NCI-H1436 (cell line): Measurements from ENCODE around the gene PA2G4.
"Not testable (repeated sequence)": the region's sequence is repeated elsewhere in the genome, so short reads cannot be mapped to it uniquely, and the experiment has no call there.

Experiments
- DNase-seq: peaks from one replicate; lab custom pipeline; 2025; lab: John Stamatoyannopoulos, UW

PA2G4 gene

DNA sequence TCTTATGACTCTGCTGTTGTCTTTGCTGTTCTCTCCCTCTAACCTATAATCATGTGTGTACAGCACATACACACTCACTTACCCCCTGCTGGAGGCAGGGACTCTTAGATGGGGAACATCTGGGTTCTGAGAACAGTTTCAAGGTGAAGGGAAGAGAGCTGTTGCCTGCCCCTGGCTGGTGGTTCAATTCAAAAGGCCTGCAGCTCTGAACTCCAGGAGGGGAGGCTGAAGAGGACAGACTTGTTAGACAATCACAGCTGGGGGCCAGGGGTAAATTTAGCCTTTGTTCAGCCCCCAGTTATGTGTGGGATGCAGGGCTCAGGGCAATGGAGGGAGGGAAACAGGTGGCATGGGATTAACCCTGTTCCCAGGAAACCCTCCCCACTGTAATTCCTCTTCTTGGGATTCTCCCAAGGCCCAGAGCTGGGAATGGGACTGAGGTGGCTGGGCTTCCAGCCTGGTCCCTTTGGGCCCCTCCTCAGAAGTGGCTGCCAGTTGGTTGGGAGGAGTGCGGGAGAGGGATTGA, 50.0 kb downstream of the PA2G4 start:
- no peak for DNase-seq

DNA sequence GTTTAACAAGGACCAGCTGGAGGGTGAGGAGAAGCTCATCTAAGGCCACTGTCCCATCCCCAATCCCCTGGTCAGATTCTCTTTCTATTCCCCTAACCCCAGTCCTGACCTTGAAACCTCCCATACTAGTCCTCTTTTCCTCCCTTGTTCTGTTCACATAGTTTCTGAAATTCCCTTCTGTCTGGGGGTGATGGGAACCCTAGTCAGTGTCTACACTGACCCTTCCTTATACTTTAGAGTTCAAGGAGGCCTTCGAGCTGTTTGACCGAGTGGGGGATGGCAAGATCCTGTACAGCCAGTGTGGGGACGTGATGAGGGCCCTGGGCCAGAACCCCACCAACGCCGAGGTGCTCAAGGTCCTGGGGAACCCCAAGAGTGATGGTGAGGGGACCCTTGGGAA, 50.5 kb downstream of the PA2G4 start:
- no peak for DNase-seq

DNA sequence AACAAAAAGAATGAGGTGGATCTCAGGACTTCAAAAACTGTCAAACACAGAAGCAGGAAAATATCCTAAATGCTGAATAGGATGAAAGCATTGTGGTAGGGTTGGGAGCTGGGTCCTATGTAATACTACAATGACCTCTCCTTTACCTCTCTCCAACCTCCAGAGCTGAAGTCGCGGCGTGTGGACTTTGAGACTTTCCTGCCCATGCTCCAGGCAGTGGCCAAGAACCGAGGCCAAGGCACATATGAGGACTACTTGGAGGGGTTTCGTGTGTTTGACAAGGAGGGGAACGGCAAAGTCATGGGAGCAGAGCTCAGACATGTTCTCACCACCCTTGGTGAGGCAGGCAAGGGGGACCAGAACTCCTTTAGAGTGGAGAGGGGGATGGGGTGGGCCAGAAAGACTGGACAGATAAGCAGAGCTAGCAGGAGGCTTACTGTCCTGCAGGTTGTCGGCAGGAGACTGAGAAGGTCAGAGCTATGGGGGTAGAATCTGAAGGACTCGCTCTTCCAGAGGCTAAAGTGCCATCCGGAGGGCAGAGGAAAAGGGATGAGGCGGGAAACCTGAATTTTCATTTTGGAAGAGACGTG, 51.0 kb downstream of the PA2G4 start:
- DNase-seq = no peak

DNA sequence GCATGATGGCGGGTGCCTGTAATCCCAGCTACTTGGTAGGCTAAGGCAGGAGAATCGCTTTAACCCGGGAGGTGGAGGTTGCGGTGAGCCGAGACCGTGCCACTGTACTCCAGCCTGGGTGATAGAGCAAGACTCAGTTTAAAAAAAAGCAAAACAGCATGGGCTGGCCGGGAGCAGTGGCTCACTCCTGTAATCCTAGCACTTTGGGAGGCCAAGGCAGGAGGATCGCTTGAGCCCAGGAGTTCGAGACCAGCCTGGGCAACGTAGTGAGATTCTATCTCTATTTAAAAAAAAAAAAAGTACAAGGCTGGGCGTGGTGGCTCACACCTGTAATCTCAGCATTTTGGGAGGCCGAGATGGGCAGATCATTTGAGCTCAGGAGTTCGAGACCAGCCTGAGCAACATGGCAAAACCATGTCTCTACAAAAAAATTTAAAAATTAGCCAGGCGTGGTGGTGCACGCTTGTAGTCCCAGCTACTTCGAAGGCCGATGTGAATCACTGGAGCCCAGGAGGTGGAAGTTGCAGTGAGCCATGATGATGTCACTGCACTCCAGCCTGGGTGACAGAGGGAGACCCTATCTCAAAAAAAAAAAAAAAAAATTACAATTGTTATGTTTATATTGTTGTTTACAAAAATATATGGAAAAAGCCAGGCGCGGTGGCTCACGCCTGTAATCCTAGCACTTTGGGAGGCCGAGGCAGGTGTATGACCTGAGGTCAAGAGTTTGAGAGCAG, 52.3 kb downstream of the PA2G4 start:
- DNase-seq = not testable (repeated sequence)

DNA sequence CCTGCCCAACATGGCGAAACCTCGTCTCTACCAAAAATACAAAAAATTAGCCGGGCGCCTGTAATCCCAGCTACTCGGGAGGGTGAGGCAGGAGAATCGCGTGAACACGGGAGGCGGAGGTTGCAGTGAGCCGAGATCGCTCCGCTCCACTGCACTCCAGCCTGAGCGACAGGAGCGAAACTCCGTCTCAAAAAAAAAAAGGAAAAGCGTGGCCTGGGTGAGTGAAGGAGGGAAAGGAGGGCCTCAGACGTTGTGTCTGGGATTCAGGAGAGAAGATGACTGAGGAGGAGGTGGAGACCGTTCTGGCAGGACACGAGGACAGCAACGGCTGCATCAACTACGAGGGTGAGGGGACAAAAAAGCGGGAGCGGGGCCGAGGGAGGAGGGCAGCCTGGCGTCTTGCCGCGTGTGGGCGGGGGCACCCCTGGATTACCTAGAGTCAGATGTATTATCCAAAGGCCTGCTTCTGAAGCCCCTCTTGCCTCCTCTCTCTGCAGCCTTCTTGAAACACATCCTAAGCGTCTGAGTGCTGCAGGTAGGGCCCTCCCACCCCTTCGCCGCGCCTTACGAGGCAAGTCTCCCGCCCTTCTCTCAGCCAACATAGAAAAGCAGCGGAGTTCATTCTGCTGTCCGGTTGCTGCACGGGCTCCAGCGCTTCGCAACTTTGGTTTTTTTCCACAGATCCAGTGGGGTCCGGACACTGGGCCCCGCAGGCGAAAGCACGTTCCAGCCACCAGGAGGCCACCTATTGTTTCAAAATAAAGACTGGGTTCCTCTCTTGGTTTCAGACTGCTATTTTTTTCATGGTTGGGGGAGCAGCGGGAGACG, 53.1 kb downstream of the PA2G4 start:
- peak; percentile 78 for DNase-seq

DNA sequence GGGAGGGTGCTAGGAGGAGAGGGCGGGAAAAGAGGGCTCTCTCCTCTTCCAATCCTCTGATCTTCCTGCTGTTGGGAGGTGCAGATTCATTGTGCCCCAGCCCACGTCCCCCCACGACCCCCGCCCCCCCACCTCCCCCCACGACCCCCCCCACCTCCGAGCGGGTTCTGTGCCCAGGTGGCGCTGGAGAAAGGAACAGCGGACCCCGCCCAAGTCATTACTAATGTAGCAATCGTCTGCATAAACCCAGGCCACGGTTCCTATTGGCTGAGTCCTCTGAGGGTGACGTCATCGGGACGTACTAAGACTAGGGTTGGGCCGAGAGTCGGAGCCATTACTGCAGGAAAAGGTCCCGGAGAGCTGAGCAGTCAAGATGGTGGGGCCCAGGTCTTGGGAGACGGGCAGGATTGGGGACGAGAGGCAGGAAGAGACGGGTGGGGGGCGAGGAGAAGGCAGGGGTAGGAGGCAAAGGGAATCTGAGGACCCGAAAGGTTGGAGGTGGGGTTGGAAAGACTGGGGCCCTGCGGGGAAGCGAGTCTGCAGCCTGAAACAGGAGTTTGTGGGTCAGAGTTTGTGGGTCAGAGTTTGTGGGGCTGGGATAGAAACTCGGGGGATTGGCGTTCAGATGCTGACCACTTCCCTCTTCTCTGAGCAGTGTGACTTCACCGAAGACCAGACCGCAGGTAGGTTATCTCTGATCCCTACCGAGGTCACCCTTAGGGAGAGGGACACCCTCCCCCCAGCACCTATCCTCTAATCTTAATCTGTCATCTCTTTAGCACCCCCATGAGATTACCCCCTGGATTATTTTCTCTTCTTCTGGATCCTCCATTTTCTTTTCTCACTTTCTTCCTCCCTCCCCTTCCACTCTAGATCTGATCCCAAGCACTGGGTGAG, 53.9 kb downstream of the PA2G4 start, which contains the start of gene MYL6:
MYL6 (plus strand) TSS at position 331 of the 897 bp plus-strand sequence; CDS start at position 374, 43 bp downstream.
- DNase-seq = peak; percentile 98

DNA sequence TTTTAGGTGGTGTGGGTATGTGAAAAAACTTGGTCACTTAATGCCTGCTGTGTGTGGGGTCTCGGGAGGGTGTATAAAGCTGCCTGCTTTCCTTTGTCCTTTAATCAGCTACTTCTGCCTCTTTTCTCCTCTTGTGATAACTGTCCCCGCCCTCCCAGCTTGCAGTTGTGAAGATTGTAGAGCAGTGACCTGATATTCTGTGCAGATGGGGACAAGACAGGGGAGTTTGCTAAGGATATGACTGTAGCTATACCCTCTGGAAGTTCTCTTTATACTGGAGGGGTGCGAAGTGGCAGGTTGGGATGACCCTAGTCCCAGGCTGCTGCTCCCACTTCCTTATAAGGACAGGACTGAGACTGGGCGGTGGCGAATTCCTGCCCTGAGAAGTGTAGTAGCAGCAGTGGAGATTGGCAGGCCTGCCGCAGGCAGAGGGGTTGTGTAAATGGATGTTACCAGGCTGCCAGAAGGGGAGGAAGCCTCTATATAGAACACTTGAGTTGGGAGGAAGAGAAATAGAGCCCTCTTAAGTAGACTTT, 54.6 kb downstream of the PA2G4 start:
- DNase-seq = no peak

DNA sequence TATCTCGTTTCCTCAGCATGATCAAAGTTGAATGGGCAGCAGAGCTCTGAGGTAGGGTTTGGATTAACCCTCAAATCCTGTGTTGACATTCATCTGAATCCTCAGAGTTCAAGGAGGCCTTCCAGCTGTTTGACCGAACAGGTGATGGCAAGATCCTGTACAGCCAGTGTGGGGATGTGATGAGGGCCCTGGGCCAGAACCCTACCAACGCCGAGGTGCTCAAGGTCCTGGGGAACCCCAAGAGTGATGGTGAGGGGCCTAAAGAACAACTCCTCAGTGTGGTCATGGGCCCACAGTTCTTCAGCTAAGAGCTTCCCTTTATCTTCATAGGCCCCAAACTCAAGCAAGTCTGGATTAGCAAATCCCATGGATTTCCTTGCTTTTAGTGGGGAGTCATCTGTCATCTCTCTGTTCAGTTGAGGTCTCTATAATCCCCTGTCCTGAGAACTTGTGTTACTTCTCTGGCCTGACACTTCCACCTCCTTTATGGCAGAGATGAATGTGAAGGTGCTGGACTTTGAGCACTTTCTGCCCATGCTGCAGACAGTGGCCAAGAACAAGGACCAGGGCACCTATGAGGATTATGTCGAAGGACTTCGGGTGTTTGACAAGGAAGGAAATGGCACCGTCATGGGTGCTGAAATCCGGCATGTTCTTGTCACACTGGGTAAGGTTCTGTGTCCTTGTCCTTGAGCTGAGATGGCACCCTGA, 55.3 kb downstream of the PA2G4 start:
- no peak for DNase-seq

DNA sequence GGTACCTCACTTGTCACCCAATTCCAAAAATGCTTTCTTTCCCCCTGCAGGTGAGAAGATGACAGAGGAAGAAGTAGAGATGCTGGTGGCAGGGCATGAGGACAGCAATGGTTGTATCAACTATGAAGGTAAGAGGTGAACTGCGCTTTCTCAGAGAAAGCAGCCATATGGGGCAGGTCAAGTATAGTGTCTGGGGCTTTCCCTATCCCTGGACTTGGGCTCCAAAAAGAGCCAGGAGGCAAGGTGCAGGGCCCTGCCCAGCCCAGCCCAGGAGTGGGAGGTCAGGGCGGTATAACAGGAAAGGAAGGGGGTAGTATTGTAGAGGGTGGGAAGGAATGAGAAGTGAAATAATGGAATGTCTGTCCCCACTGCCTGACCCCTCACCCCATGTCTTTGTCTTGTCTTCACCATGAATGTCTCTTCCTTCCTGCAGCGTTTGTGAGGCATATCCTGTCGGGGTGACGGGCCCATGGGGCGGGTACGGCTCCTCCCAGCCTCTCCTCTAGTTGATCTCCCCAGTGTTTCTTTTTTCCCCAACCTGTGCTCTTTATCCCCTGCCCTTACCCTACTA, 55.9 kb downstream of the PA2G4 start:
- no peak for DNase-seq

DNA sequence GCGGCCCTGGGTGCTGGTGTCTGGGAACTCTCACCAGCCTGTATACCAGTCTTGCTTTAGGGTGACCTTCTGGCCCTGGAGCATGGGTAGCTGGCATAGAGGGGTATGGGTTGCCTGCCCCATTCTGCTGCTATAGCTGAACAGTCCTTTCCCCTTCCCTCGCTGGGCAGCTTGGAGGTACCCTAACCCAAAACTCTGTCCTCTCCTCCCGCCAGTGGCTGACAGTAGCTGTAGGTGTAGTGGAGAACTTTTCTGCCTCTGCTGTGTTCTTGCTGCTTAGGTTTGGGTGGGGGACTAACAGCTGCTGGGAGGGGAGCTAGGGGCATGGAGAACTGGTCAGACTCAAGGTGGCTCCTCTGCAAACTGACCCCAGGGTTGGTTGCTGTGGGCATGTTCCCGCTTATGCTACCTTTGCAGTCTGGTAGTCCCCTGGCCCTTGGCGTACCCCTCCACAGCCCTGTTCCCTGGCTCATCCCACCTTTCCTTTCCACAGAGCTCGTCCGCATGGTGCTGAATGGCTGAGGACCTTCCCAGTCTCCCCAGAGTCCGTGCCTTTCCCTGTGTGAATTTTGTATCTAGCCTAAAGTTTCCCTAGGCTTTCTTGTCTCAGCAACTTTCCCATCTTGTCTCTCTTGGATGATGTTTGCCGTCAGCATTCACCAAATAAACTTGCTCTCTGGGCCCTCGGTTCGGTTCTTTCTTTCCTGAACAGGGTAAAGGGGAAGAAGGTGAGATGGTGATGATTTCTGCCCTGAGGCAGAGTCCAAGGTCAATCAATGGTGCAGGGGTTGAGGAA, 56.7 kb downstream of the PA2G4 start:
- DNase-seq = no peak

DNA sequence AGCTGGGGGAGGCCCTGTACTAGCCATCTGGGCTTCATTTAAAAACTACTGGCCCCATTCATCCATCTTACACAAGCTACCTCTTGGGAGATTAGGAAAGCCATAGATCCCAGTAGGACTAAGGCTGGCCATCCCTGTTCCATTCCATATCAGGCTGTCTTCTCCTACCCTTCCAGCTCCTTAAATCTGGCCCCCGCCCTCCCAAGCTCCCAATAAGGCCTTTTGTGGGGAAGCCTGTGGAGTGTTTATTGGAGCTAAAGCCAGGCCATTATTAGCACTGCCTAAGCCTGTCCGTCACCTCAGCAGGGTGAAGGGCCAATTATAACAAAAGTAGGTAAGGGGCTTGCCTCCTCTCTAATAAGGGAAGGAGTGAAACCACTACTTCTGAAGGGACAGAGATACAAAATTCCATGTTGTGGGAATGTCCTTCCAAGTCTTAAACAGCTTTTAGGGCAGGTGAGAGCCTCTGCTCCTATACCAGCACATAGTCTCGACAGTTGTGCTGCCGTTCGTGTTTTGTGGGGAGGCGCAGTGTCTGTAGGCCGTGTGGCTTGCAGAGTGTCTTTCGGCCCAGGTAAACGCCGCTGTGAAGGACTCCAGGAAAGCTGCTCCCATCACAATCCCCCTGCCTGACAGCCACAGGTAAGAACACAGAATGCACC, 57.5 kb downstream of the PA2G4 start:
- DNase-seq = no peak

DNA sequence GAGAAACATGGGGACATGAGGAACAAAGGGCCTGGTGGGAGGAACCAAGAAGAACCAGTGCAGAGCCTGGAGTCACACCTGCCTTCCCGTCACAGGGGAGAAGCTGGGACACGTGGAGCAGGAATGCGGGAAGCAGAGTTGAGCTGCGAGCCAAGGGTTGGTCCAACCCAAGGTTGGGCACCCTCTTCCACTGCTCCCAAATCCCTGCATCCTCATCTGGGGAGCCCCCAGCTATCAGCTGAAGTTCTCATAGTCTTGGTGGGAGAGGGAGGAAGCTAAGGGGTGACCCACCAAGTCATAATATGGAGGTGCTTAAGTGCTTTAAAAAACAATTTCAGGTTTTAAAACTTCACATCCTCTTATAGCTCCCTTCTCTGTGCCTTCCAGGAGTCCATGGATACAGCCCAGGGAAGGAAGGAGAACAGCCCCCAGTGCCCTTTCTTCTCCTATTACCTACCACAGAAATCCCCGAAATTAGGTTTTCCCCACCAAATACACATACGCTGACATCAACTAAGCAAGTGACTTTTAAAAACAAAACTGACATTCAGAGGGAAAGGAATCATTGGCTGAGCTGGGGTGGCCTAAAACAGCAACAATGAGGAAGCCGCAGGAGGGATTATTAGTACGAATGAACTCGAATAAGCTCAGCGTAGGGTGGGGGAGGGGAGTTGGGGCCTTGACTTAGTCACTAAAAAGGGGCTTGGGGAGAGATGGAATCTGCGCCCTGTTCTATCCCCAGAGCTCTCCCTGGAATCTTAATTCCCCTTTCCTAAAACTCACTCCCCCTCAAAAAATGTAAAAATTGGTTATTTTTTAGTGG, 58.3 kb downstream of the PA2G4 start:
- DNase-seq = no peak
